H1 (cell line): ENCODE measurements around the gene PTGES. TPM values are rescaled to one million over a fixed set of nuclear protein-coding genes. Genes with fewer than 3 reads are reported as not detected.
A peak's percentile ranks its signal among the peaks of the same experiment; 100 is the strongest.

Experiments
- CTCF ChIA-PET: fragments of 300-600 bp; sonication (Branson Sonifier 250); formaldehyde crosslinking; loops from one replicate; lab custom pipeline; 2021; ENCODE audit not compliant: partially characterized antibody; lab: Charles Lee
- POLR2A ChIA-PET: fragments of 300-600 bp; sonication (Branson Sonifier 250); formaldehyde crosslinking; loops from one replicate; lab custom pipeline; 2021; ENCODE audit warnings: inconsistent platforms; ENCODE audit not compliant: partially characterized antibody; lab: Charles Lee
- DNase-seq, 2 experiments: peaks; one replicate each; pipeline versions ENCODE4 v3.0.0 to v3.0.0-alpha.2; 2010 to 2022; ENCODE audit warnings: low spot score in 2 of 2, low read depth in 1 of 2, mixed read lengths in 1 of 2
- FAIRE-seq: peaks from 2 replicates; lab custom pipeline; 2011; peaks lifted over from hg19 to GRCh38; lab: Jason Lieb, UNC
- H2AFZ ChIP-seq: 2 replicates; pipeline ENCODE4 v1.8.1; 2012; ENCODE audit warnings: low read length, inconsistent platforms
- H2AK5ac ChIP-seq: 2 replicates; pipeline ENCODE4 v1.6.1; 2013; ENCODE audit warnings: low read depth, low read length
- H2BK120ac ChIP-seq: replicated peaks from 2 replicates; pipeline ENCODE3; 2013; ENCODE audit warnings: low read depth, low read length, inconsistent platforms
- H2BK12ac ChIP-seq: 2 replicates; pipeline ENCODE4 v1.6.1; 2013; ENCODE audit warnings: low read depth, low read length
- H2BK15ac ChIP-seq: 2 replicates; pipeline ENCODE4 v1.6.1; 2013; ENCODE audit warnings: low read length
- H2BK20ac ChIP-seq: 2 replicates; pipeline ENCODE4 v1.6.1; 2013; ENCODE audit warnings: low read length
- H2BK5ac ChIP-seq: 2 replicates; pipeline ENCODE4 v1.6.1; 2013; ENCODE audit warnings: low read depth, low read length
- H3K14ac ChIP-seq: 2 replicates; pipeline ENCODE4 v1.6.1; 2013; ENCODE audit warnings: inconsistent platforms; ENCODE audit not compliant: insufficient read length
- H3K18ac ChIP-seq: 2 replicates; pipeline ENCODE4 v1.6.1; 2013; ENCODE audit warnings: low read length; ENCODE audit errors: extremely low read depth
- H3K23ac ChIP-seq: 2 replicates; pipeline ENCODE4 v1.6.1; 2013; ENCODE audit warnings: inconsistent platforms; ENCODE audit not compliant: insufficient read length
- H3K23me2 ChIP-seq: 2 replicates; pipeline ENCODE4 v1.6.1; 2013; ENCODE audit warnings: low read depth, low read length
- H3K27ac ChIP-seq: 2 replicates; pipeline ENCODE4 v1.6.1; 2011; ENCODE audit warnings: low read depth, low read length, inconsistent platforms
- H3K27me3 ChIP-seq, 4 experiments: replicated peaks in 1 of 4; 1 replicate in 1 of 4; 2 replicates in 3 of 4; pipeline versions ENCODE4 v1.6.1 to v1.8.1; 2011 to 2013; ENCODE audit warnings: low read length in 3 of 4, mild to moderate bottlenecking in 3 of 4, inconsistent platforms in 2 of 4, mixed read lengths in 2 of 4, moderate library complexity in 1 of 4; ENCODE audit not compliant: control insufficient read depth in 3 of 4, insufficient read depth in 3 of 4; ENCODE audit errors: extremely low read depth in 1 of 4
- H3K36me3 ChIP-seq, 4 experiments: 2 replicates each; pipeline versions ENCODE4 v1.6.1 to v1.8.1; 2011 to 2013; ENCODE audit warnings: mild to moderate bottlenecking in 4 of 4, low read length in 3 of 4, moderate library complexity in 2 of 4, control low read depth in 1 of 4, inconsistent platforms in 1 of 4; ENCODE audit not compliant: insufficient read depth in 4 of 4, control insufficient read depth in 2 of 4
- H3K4ac ChIP-seq: replicated peaks from 2 replicates; pipeline ENCODE3; 2013; ENCODE audit warnings: low read length, low read depth, mixed read lengths, inconsistent platforms; ENCODE audit not compliant: insufficient read length
- H3K4me1 ChIP-seq, 4 experiments: replicated peaks in 1 of 4; 1 replicate in 1 of 4; 2 replicates in 3 of 4; pipeline versions ENCODE4 v1.6.1 to v1.8.1; 2011 to 2013; ENCODE audit warnings: low read length in 3 of 4, inconsistent platforms in 2 of 4, mixed read lengths in 1 of 4; ENCODE audit not compliant: insufficient read depth in 4 of 4, control insufficient read depth in 3 of 4
- H3K4me2 ChIP-seq, 2 experiments: 2 replicates each; pipeline versions ENCODE4 v1.6.1 to v1.8.1; 2011 to 2013; ENCODE audit warnings: low read depth in 2 of 2, low read length in 2 of 2, control low read depth in 1 of 2, inconsistent platforms in 1 of 2, mild to moderate bottlenecking in 1 of 2; ENCODE audit not compliant: insufficient read depth in 1 of 2
- H3K4me3 ChIP-seq, 4 experiments: fragments of 200-600, 300-600 bp in 1 of 4; sonication (generic), shearing (Covaris generic), sonication (Bioruptor Twin) in 1 of 4; 2 replicates each; pipeline versions ENCODE4 v1.5.1 to v1.8.1; 2011 to 2016; ENCODE audit warnings: low read length in 4 of 4, low read depth in 3 of 4, control low read depth in 2 of 4, inconsistent platforms in 2 of 4, mild to moderate bottlenecking in 2 of 4, mixed read lengths in 1 of 4, moderate library complexity in 1 of 4; ENCODE audit not compliant: insufficient read depth in 2 of 4; ENCODE audit errors: extremely low read depth in 1 of 4
- H3K56ac ChIP-seq: replicated peaks from 2 replicates; pipeline ENCODE3; 2013; ENCODE audit warnings: low read depth, mild to moderate bottlenecking, mixed read lengths, low read length, inconsistent platforms; ENCODE audit not compliant: insufficient read length
- H3K79me1 ChIP-seq: 2 replicates; pipeline ENCODE4 v1.6.1; 2013; ENCODE audit warnings: low read depth, low read length, control low read depth
- H3K79me2 ChIP-seq, 2 experiments: 2 replicates each; pipeline versions ENCODE4 v1.6.1 to v1.8.1; 2012 to 2013; ENCODE audit warnings: low read length in 2 of 2, mild to moderate bottlenecking in 2 of 2, inconsistent platforms in 1 of 2; ENCODE audit not compliant: insufficient read depth in 2 of 2, control insufficient read depth in 1 of 2
- H3K9ac ChIP-seq, 4 experiments: replicated peaks in 1 of 4; 1 replicate in 1 of 4; 2 replicates in 3 of 4; pipeline versions ENCODE4 v1.6.1 to v1.8.1; 2011 to 2013; ENCODE audit warnings: low read depth in 3 of 4, low read length in 3 of 4, control low read depth in 2 of 4, mild to moderate bottlenecking in 2 of 4, moderate library complexity in 2 of 4, inconsistent platforms in 1 of 4; ENCODE audit errors: extremely low read depth in 1 of 4
- H3K9me3 ChIP-seq, 2 experiments: 2 replicates each; pipeline versions ENCODE4 v1.6.1 to v1.8.1; 2012 to 2013; ENCODE audit warnings: mild to moderate bottlenecking in 2 of 2, moderate library complexity in 2 of 2, control low read depth in 1 of 2, inconsistent platforms in 1 of 2, low read depth in 1 of 2, low read length in 1 of 2, mixed read lengths in 1 of 2; ENCODE audit not compliant: insufficient read depth in 2 of 2
- H4K20me1 ChIP-seq, 2 experiments: replicated peaks in 1 of 2; 2 replicates each; pipeline versions ENCODE3 to v1.8.1; 2011 to 2013; ENCODE audit warnings: inconsistent platforms in 2 of 2, low read length in 2 of 2, mild to moderate bottlenecking in 1 of 2; ENCODE audit not compliant: insufficient read depth in 2 of 2, control insufficient read depth in 1 of 2
- H4K5ac ChIP-seq: 2 replicates; pipeline ENCODE4 v1.6.1; 2013; ENCODE audit warnings: low read length, low read depth, mixed read lengths, inconsistent platforms; ENCODE audit not compliant: insufficient read length
- H4K8ac ChIP-seq: 2 replicates; pipeline ENCODE4 v1.8.0; 2013; ENCODE audit warnings: mild to moderate bottlenecking, moderate library complexity, low read length, inconsistent platforms; ENCODE audit not compliant: insufficient read depth; ENCODE audit errors: extremely low read depth
- H4K91ac ChIP-seq: replicated peaks from 2 replicates; pipeline ENCODE3; 2013; ENCODE audit warnings: low read length, mixed read lengths, inconsistent platforms; ENCODE audit not compliant: insufficient read length
- BRCA1 ChIP-seq: IDR thresholded peaks from 2 replicates; pipeline ENCODE4 v1.6.1; 2012; ENCODE audit warnings: low read depth, low read length, improper control_type of control experiment
- CBX8 ChIP-seq: fragments of 300-800, 300-1000 bp; sonication (generic); IDR thresholded peaks from 2 replicates; pipeline ENCODE4 v1.7.1; 2016; ENCODE audit warnings: low read depth, low read length, borderline replicate concordance
- CEBPB ChIP-seq: IDR thresholded peaks from 2 replicates; pipeline ENCODE4 v1.6.1; 2012; ENCODE audit warnings: low read depth, low read length
- E2F6 ChIP-seq: IDR thresholded peaks from 2 replicates; pipeline ENCODE4 v1.6.1; 2012; ENCODE audit warnings: inconsistent platforms
- KDM4A ChIP-seq: IDR thresholded peaks from one replicate; pipeline ENCODE4 v1.7.1; 2012; ENCODE audit warnings: low read depth, mild to moderate bottlenecking, moderate library complexity, low read length, inconsistent platforms; ENCODE audit not compliant: severe bottlenecking
- MAFK ChIP-seq: IDR thresholded peaks from 2 replicates; pipeline ENCODE4 v1.6.1; 2012; ENCODE audit warnings: low read depth, mild to moderate bottlenecking, improper control_type of control experiment, low read length
- PHF8 ChIP-seq: fragments of 200-600 bp; sonication (generic); conservative IDR thresholded peaks from 2 replicates; pipeline ENCODE4 v1.7.1; 2012; ENCODE audit warnings: low read depth, mild to moderate bottlenecking, inconsistent platforms, low read length, moderate library complexity
- POU5F1 ChIP-seq: IDR thresholded peaks from 2 replicates; pipeline ENCODE4 v1.6.1; 2011; ENCODE audit warnings: low read depth, mild to moderate bottlenecking, low read length, moderate library complexity
- SAP30 ChIP-seq: fragments of 300-600 bp; sonication (generic); IDR thresholded peaks from 2 replicates; pipeline ENCODE4 v1.7.1; 2012; ENCODE audit warnings: low read length, moderate library complexity, mild to moderate bottlenecking, inconsistent platforms; ENCODE audit not compliant: insufficient read depth, insufficient replicate concordance
- SRF ChIP-seq: IDR thresholded peaks from 2 replicates; pipeline ENCODE4 v1.6.1; 2011; ENCODE audit warnings: mild to moderate bottlenecking, low read depth, low read length, moderate library complexity
- TAF1 ChIP-seq: IDR thresholded peaks from 2 replicates; pipeline ENCODE4 v1.6.1; 2011; ENCODE audit warnings: mild to moderate bottlenecking, low read depth, low read length
- TAF7 ChIP-seq: optimal IDR thresholded peaks from 2 replicates; pipeline ENCODE3; 2011; ENCODE audit warnings: low read depth, mild to moderate bottlenecking, inconsistent platforms, low read length, moderate library complexity, borderline replicate concordance
- TBP ChIP-seq: IDR thresholded peaks from 2 replicates; pipeline ENCODE4 v1.6.1; 2011; ENCODE audit warnings: low read depth, low read length, improper control_type of control experiment
- ZNF274 ChIP-seq: IDR thresholded peaks from 2 replicates; pipeline ENCODE4 v1.7.0; 2012; ENCODE audit warnings: low read length, borderline replicate concordance; ENCODE audit errors: extremely low read depth
- WGBS, 2 experiments: shearing (Covaris generic) in 1 of 2; methylation state at CpG; one replicate each; pipeline versions ENCODE4 v1.1.6 to v1.1.7; 2013 to 2015; ENCODE audit warnings: low lambda C conversion rate in 2 of 2, mixed read lengths in 2 of 2, inconsistent platforms in 1 of 2, low coverage in 1 of 2, missing lambda C conversion rate in 1 of 2; ENCODE audit not compliant: insufficient replicate concordance in 2 of 2, insufficient coverage in 1 of 2, insufficient read length in 1 of 2; ENCODE audit errors: extremely low coverage in 1 of 2, missing lambda C conversion rate in 1 of 2; 5-methylcytosine and 5-hydroxymethylcytosine counted together
- polyA plus RNA-seq, 7 experiments: library from polyadenylated mRNA; depleted of rRNA in 3 of 7; stranded (reverse) in 5 of 7; unstranded in 2 of 7; fragments of >200 nt in 5 of 7; fragments of 200-250 nt in 2 of 7; gene quantifications; 1 replicate in 5 of 7; 2 replicates in 1 of 7; 4 replicates in 1 of 7; pipeline versions ENCODE4 v1.2.1 to v1.2.3, GENCODE V29; 2011 to 2013; ENCODE audit warnings: missing spikeins in 2 of 7, mixed read lengths in 2 of 7
- total RNA-seq: library from RNA; stranded (reverse); fragmentation: NEBNext Ultra II Directional; extraction: Animal tissue kit (Norgen Biotek cat#: 25700); gene quantifications from 2 replicates; pipeline ENCODE4 v1.2.1, GENCODE V29; 2021

PTGES gene
- total and polyA plus RNA-seq, 2 of the 8 experiments (the other 6 are each of a cell fraction or from before 2014, with no cell fraction given), result 3.2 to 5.1 TPM

DNA sequence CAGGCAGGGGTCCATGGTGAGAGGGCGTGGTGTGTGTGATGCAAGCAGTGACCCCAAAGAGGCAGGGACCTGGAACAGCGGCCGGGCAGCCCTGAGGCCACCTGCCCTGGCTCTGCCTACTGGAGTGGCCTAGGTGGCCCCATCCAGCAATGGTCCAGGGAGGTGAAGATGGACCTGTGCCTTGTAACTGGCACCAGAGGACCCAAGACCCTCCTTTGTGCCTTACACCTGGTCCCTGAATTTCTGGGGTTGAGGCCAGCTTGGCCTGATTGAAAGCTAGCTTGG, 42.7 kb downstream of the PTGES start:
- Histone ChIP-seq H3K79me1 (no peaks in the 10 kb centered on the region), H3K79me2 (no peaks in the 10 kb centered on the region), H2BK5ac (no peak overlapping the region), H4K8ac (no peak overlapping the region; the same call in 1 of the 2 replicates), H3K23me2 (no peaks in the 10 kb centered on the region), H2AK5ac (no peak overlapping the region), H3K9ac (no peak overlapping the region), H3K27ac (no peak overlapping the region), H3K4me2 (no peak overlapping the region; a peak in 1 of 4 replicates), H3K14ac (no peak overlapping the region), H3K36me3 (no peaks in the 10 kb centered on the region), H4K20me1 (no peaks in the 10 kb centered on the region), H3K9me3 (no peaks in the 10 kb centered on the region), H2AFZ (no peak overlapping the region), H4K5ac (no peak overlapping the region), H2BK15ac (peak overlapping the region; percentile 72; the same call in 1 of the 2 replicates), H2BK120ac (no peak overlapping the region), H3K27me3 (no peaks in the 10 kb centered on the region; a peak in 1 of 7 replicates), H3K56ac (no peak overlapping the region), H4K91ac (no peak overlapping the region), H3K23ac (no peak overlapping the region), H3K4ac (no peak overlapping the region), H2BK12ac (no peak overlapping the region), H3K18ac (no peak overlapping the region), H3K4me3 (no peak overlapping the region), H2BK20ac (no peak overlapping the region), H3K4me1 (peaks cover 0 to 13% (median 0%) of the 10 kb centered on the region in 4 experiments; a peak in 2 of 7 replicates)
- ChIA-PET POLR2A (interaction anchor here (0.7 to 1.2 kb wide), 2 partner anchors 10 to 13 kb away, joined by 3 to 5 read pairs; no protein-coding TSS in a partner anchor), CTCF (interaction anchor here (0.7 to 3.0 kb wide), 8 partner anchors 9 to 74 kb away, joined by 3 to 20 read pairs (median 4); no protein-coding TSS in a partner anchor)
- no peak for TF ChIP-seq MAFK
- TF ChIP-seq CBX8, result no peak
- no peak for TF ChIP-seq TBP
- no peak for TF ChIP-seq SAP30
- no peak for TF ChIP-seq PHF8
- no peak for TF ChIP-seq ZNF274
- TF ChIP-seq BRCA1, result no peak
- TF ChIP-seq TAF1, result no peak
- no peak for TF ChIP-seq TAF7
- TF ChIP-seq CEBPB, result no peak
- no peak for TF ChIP-seq POU5F1
- TF ChIP-seq E2F6, result no peak
- TF ChIP-seq KDM4A, result no peak
- TF ChIP-seq SRF, result no peak
- no peak for FAIRE-seq
- DNase-seq, result no peak
- WGBS, 2 experiments, result 100% methylated on average over 3 of the region's 3 CpGs; no CpG with 5 or more reads in 1 of the 2 experiments
